HG03139 (cell line): Measurements from ENCODE around the gene SYNE2.

Experiments
- ATAC-seq: cut with Tn5 transposase; IDR thresholded peaks from one replicate; pipeline ENCODE4 v1.9.1; 2021; ENCODE audit not compliant: unreplicated experiment

SYNE2 gene

GRCh38 chr14:63910583-63911363 lies 58.0 kb downstream of the SYNE2 start:
- ATAC-seq: no peak

GRCh38 chr14:63911404-63911803 lies 58.6 kb downstream of the SYNE2 start:
- no peak for ATAC-seq

- ATAC-seq: no peak
These were observed 59.5 kb downstream of the SYNE2 start for GRCh38 chr14:63912286-63912685.

- no peak for ATAC-seq
These were observed 65.6 kb downstream of the SYNE2 start for GRCh38 chr14:63918411-63918810.

- ATAC-seq: no peak
These were observed 70.1 kb downstream of the SYNE2 start for GRCh38 chr14:63922696-63923421.

GRCh38 chr14:63923422-63923752 lies 70.6 kb downstream of the SYNE2 start:
- ATAC-seq: no peak

- ATAC-seq: no peak
These were observed 71.6 kb downstream of the SYNE2 start for GRCh38 chr14:63924375-63924774.

- ATAC-seq: no peak
These were observed 73.8 kb downstream of the SYNE2 start for GRCh38 chr14:63926641-63927040.

- ATAC-seq: no peak
These were observed 76.0 kb downstream of the SYNE2 start for GRCh38 chr14:63928744-63929174.

- no peak for ATAC-seq
These were observed 80.3 kb downstream of the SYNE2 start for GRCh38 chr14:63933110-63933509.

- ATAC-seq: no peak
These were observed 80.9 kb downstream of the SYNE2 start for GRCh38 chr14:63933711-63934110.

- ATAC-seq: peak; percentile 49
These were observed 85.6 kb downstream of the SYNE2 start for GRCh38 chr14:63938198-63939005.

- no peak for ATAC-seq
These were observed 86.1 kb downstream of the SYNE2 start for GRCh38 chr14:63939006-63939270.

- no peak for ATAC-seq
These were observed 87.6 kb downstream of the SYNE2 start for GRCh38 chr14:63940387-63940786.

- ATAC-seq: no peak
These were observed 88.2 kb downstream of the SYNE2 start for GRCh38 chr14:63941023-63941422.

GRCh38 chr14:63949696-63950095 lies 96.9 kb downstream of the SYNE2 start:
- no peak for ATAC-seq

- ATAC-seq: no peak
These were observed 98.2 kb downstream of the SYNE2 start for GRCh38 chr14:63951021-63951420.

- no peak for ATAC-seq
These were observed 98.6 kb downstream of the SYNE2 start for GRCh38 chr14:63951429-63951828.

GRCh38 chr14:63952053-63952932 lies 99.5 kb downstream of the SYNE2 start:
- ATAC-seq: no peak

GRCh38 chr14:63952933-63953437 lies 100.2 kb downstream of the SYNE2 start:
- no peak for ATAC-seq

- no peak for ATAC-seq
These were observed 103.5 kb downstream of the SYNE2 start for GRCh38 chr14:63956326-63956725.
